Hepatocyte (in vitro differentiated cells): ENCODE measurements around the gene DENND6B.

Source experiments
- EZH2 ChIP-seq: fragments of 200-600 bp; sonication (generic); IDR thresholded peaks from 2 replicates; pipeline ENCODE4 v1.6.1; 2016; ENCODE audit warnings: antibody characterized with exemption, mild to moderate bottlenecking, borderline replicate concordance
- EZH2phosphoT487 ChIP-seq: fragments of 200-600 bp; sonication (generic); IDR thresholded peaks from one replicate; pipeline ENCODE4 v1.6.1; 2018; ENCODE audit warnings: antibody characterized with exemption, mild to moderate bottlenecking, low read depth, moderate library complexity; ENCODE audit not compliant: unreplicated experiment, severe bottlenecking
- TF ChIP-seq, protein P1 (sequence below): fragments of 200-600 bp; sonication (generic); IDR thresholded peaks from 2 replicates; pipeline ENCODE4 v1.5.1; 2016; ENCODE audit warnings: antibody characterized with exemption, mild to moderate bottlenecking; ENCODE audit not compliant: poor library complexity

GRCh38 chr22:50302564-50302963, 24.2 kb downstream of the DENND6B start:
- TF ChIP-seq, protein P1, sequence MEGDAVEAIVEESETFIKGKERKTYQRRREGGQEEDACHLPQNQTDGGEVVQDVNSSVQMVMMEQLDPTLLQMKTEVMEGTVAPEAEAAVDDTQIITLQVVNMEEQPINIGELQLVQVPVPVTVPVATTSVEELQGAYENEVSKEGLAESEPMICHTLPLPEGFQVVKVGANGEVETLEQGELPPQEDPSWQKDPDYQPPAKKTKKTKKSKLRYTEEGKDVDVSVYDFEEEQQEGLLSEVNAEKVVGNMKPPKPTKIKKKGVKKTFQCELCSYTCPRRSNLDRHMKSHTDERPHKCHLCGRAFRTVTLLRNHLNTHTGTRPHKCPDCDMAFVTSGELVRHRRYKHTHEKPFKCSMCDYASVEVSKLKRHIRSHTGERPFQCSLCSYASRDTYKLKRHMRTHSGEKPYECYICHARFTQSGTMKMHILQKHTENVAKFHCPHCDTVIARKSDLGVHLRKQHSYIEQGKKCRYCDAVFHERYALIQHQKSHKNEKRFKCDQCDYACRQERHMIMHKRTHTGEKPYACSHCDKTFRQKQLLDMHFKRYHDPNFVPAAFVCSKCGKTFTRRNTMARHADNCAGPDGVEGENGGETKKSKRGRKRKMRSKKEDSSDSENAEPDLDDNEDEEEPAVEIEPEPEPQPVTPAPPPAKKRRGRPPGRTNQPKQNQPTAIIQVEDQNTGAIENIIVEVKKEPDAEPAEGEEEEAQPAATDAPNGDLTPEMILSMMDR: no peak
- no peak for TF ChIP-seq EZH2
- no peak for TF ChIP-seq EZH2phosphoT487
